Fibroblast of the aortic adventitia (primary cell): ENCODE data around the gene AKR1B1. TPM values are rescaled to one million over a fixed set of nuclear protein-coding genes. Genes with fewer than 3 reads are reported as not detected.

Experiments
- DNase-seq: peaks from one replicate; pipeline ENCODE4 v3.0.0-alpha.2; 2010; ENCODE audit warnings: low read depth
- H3K4me3 ChIP-seq: 2 replicates; pipeline ENCODE4 v1.5.1; 2011; ENCODE audit warnings: low read depth, mild to moderate bottlenecking, control low read depth, low read length, moderate library complexity
- CTCF ChIP-seq: IDR thresholded peaks from 2 replicates; pipeline ENCODE4 v1.5.1; 2011; ENCODE audit warnings: mild to moderate bottlenecking, low read length, control low read depth, inconsistent platforms; ENCODE audit not compliant: insufficient read depth
- total RNA-seq: library from RNA; depleted of rRNA; stranded (reverse); fragments of >200 nt; gene quantifications from 2 replicates; pipeline ENCODE4 v1.2.3, GENCODE V29; 2012; ENCODE audit warnings: low replicate concordance

Gene AKR1B1
- total RNA-seq, 1 donor, result 167 TPM

DNA sequence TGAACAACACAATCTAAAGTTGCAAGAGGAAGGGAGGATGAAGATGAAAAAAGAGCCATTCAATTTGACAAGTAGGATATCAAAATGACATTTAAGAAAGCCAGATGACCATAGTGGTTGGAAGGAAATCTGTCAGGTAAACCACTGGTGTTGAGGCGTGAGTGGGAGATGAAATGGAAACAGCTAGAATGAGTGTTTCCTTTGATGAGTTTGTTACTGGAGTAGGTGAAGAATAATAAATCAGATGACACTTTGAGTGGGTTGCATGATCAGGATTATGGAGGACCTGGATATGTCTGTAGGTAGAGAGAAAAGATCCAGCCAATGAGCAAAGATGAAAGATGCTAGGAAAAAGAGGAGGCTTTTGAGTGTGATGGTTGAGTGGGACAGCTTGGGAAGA, 33.1 kb downstream of the AKR1B1 start:
- no peak overlapping the region for H3K4me3 ChIP-seq
- TF ChIP-seq CTCF, result no peak
- no peak for DNase-seq

DNA sequence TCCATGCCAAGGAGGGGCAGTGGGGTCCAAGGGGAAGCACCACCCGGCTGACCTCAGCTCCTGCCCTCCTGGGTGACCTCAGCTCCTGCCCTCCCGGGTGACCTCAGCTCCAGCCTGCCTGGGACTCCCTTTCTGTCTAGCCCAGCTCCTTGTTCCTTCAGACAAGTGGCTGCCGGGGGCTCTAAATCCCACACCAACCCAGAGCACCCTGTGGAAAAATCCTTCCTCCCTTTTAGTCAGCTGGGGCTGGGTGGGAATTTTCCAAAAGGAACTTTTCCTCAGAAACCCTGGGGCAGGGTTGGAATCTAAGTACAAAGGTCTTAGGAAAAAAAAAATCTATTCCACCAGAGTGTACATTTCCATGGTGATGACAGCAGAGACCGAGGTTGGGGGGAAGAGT, 36.3 kb downstream of the AKR1B1 start:
- DNase-seq, result no peak
- no peak for TF ChIP-seq CTCF
- no peak overlapping the region for H3K4me3 ChIP-seq

DNA sequence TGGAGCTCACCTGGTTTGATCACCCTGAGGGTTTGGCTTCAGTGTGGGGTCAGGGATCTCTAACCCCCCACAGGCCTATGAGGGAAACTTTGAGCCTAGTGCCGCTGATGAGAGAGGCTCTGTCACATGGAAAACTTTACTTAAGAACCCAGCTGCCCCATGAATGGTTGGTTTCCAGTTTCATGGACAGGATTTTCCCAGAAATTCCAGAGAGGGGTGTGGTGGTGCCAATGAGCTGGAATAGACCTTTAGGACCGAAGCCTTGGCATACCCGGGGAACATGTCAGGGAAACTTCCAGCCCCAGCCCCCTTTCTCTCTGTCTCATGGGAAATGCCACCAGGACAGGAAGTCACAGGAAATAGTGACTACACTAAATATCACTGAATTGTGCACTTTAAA, 36.9 kb downstream of the AKR1B1 start:
- H3K4me3 ChIP-seq, result no peak overlapping the region
- no peak for TF ChIP-seq CTCF
- DNase-seq, result peak; percentile 30

DNA sequence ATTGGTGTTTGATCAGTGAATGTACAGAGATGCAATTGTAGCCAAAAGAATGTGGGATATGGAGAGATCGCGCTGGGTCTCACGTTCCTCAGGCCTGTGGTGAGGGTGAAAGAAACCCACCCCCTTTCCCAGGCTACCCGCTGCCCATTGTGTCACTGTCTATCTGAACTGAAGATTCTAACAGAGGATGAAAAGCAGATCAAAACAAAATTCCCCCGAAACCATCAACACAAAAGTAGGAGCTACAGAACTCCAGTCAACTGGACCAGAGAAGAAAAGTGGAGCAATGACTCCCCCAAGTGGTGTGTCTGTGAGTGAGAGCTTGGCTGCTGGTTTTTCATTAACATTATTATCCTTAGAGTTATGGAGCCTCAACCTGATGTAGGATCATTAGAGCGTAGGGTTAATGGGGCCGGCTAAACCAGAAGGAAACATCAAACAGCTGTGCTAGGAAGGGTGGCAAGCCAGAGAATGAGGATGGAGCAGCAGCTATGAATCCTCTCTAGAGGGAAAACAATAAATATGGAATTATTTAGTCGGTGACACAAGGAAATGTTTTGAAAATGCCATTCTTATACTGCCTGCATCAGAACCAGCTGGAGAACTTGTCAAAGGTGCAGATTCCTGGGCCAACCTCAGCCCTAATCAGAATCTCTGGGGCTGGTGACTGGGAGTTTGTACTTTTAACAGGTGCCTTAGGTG, 38.3 kb downstream of the AKR1B1 start:
- DNase-seq, result peak; percentile 86
- H3K4me3 ChIP-seq, result peak overlapping the region; percentile 17
- TF ChIP-seq CTCF, result peak; percentile 73

DNA sequence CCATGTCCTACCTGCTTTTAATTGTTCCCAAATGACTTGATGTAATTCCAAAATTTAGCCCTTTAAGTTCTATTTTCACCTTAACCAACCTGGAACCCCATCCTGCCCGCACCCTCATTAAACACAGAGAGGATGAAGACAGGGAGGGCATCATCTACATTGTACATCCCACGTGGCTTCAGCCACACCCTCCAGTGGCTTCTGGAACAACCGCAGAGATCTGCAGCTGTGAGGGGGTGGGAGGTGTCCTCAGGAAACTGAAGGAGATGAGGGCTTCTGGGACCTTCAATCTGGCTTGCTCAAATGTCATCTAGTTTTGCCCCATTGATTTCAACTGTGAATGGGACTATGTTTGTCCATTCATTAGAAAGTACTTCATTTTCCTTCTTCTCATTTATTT, 39.0 kb downstream of the AKR1B1 start:
- DNase-seq, result no peak
- TF ChIP-seq CTCF, result no peak
- no peak overlapping the region for H3K4me3 ChIP-seq

DNA sequence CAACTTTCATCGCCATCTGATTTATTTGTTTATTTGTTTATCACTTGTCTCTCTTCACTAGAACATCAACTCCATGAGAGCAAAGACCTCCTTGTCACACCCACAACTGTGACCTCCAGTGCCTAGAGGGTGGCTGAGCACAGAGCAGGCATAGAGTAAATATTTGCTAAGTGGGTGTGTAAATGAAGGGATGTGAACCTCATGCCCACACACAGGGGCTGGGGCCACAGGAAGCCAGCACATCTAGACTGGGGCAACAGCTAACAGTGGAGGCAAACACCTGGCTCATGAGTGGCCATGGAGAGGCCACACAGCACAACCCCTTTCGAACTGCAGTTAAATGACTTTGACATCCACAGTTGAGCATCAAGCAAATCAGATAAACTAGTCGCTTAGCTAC, 39.8 kb downstream of the AKR1B1 start:
- DNase-seq, result no peak
- TF ChIP-seq CTCF, result no peak
- H3K4me3 ChIP-seq, result no peak overlapping the region

DNA sequence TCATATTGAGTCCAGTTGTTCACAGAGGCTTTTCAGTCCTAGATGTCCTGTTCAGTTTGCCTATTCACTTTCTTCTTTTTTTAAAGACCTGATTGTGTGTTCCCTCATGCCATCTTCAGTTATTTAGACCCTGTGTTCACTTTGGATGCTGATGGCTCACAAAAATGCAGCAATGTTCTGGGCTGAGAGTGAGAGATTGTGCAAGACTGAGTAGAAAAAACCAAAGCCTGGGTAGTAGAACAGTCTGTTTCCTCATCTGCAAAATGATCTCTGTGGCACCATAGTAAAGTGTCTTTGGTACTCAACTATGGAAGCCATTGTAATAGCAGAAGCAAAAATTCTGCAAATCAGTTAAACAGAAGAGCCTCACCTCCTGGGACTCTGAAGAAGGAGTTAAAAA, 43.2 kb downstream of the AKR1B1 start:
- no peak for TF ChIP-seq CTCF
- DNase-seq, result no peak
- H3K4me3 ChIP-seq, result no peak overlapping the region
